Measurements from ENCODE around the gene CSNK1A1. TPM values are rescaled to one million over a fixed set of nuclear protein-coding genes. Genes with fewer than 3 reads are reported as not detected.
A peak's percentile ranks its signal among the peaks of the same experiment; 100 is the strongest.

CSNK1A1 gene
- total RNA-seq, 4 donors from 2014 or later = 159 to 260 (median 184) TPM

DNA sequence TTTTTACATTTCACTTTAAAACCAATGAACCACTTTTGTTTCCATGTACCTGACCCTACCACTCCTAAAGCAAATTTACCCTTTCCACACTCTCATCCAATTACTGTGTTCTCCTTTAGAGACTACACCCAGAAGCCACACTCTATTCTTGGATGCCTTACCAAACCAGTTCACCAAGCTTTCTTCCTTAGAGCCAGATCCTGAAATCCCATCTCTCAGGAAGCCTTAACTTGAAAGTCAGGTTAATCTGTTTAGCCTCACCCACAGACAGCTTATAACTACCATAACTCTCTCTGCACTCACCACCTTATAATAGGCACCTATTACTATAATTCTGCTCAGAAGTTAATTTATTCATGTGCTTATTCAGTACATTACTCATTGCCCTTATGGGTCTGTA is 4.3 kb downstream of the CSNK1A1 start:
- peak overlapping the region; percentile 66 to 99 (median 98) for H3K27ac ChIP-seq
- H3K27me3 ChIP-seq = no peaks in the 10 kb centered on the region
- no peaks in the 10 kb centered on the region for H3K9me3 ChIP-seq
- H3K4me1 ChIP-seq = peaks cover 41 to 70% (median 59%) of the 10 kb centered on the region in 4 donors
- intact Hi-C loops (cut with DNase I; ENCODE audit: low total_unique reads) = no loop called here
- H3K36me3 ChIP-seq = peaks cover 0 to 20% (median 9%) of the 10 kb centered on the region in 4 donors
- H3K4me3 ChIP-seq = peak overlapping the region in 1 of 4 donors; percentile 76
- in situ Hi-C loops (cut with MboI; ENCODE audit: low pct_ligation_motif_present in 1 of 4, low pct_unique_long_range_greater_than_20kb in 1 of 4, low sequenced_read_pairs in 3 of 4) = no loop called here
- no peak for TF ChIP-seq CTCF (IDR thresholded peaks at IDR 0.05)
- peak in 2 of 3 donors; percentile 51 to 52 for TF ChIP-seq POLR2AphosphoS5 (IDR thresholded peaks at IDR 0.05)
- no peak for DNase-seq

DNA sequence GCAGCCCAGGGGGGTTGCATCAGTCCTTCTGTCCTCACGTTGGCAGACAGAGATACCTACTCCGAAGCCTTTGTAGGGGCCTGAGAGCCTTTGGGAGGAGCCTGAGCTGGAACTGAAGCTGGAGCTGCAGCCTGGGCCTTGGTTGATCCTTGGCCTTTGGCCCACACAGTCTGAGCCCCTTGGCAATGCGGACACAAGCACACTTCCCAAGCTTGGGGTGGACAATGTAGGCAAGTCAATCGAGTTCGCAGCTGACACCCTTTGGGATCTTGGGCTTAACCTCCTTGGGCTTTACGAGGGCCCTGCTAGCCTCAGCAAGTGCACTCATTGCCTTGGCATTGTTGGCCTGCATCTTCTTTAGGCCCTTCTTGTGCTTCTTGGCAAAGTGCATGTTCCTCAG is 5.9 kb downstream of the CSNK1A1 start:
- intact Hi-C loops (cut with DNase I; ENCODE audit: low total_unique reads) = no loop called here
- peaks cover 40 to 77% (median 65%) of the 10 kb centered on the region in 4 donors for H3K4me1 ChIP-seq

DNA sequence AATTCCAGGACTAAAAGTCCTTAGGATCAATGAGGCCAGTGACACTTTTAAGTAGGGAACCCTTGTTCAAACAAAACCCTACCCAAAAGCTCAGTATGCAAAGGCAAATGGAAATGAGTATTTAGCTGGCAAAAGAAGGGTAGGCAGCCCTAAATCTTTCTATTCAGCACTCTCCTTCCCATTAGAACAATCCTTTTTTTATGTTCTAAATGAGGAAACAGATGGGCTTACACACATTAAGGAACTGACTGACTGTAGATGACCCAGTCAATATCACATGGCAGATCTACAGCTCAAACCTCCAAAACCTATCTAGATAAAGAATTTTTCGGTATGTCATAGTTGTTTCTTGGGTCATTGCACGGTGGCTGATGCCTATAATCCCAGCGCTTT is 7.2 kb downstream of the CSNK1A1 start:
- peak overlapping the region; percentile 35 to 99 (median 46) for H3K27ac ChIP-seq
- WGBS, 2 donors (ENCODE audit: low coverage in 1 of 2) = 51 to 72% methylated on average over 3 of the region's 3 CpGs
- in situ Hi-C loops (cut with MboI; ENCODE audit: low pct_ligation_motif_present in 1 of 4, low pct_unique_long_range_greater_than_20kb in 1 of 4, low sequenced_read_pairs in 3 of 4) (no loop called here), intact Hi-C loops (cut with DNase I; ENCODE audit: low total_unique reads) (no loop called here)
- no peaks in the 10 kb centered on the region for H3K9me3 ChIP-seq
- peaks cover 44 to 87% (median 67%) of the 10 kb centered on the region in 4 donors for H3K4me1 ChIP-seq
- no peak for DNase-seq
- H3K36me3 ChIP-seq = peaks cover 0 to 20% (median 9%) of the 10 kb centered on the region in 4 donors
- no peak overlapping the region for H3K4me3 ChIP-seq
- H3K27me3 ChIP-seq = no peaks in the 10 kb centered on the region
- TF ChIP-seq EP300 (IDR thresholded peaks at IDR 0.05; ENCODE audit: low read depth) (no peak), POLR2A (IDR thresholded peaks at IDR 0.05) (no peak)

More for the DNA sequence above, 5.9 kb downstream of the CSNK1A1 start:
- Histone ChIP-seq H3K9me3 (no peaks in the 10 kb centered on the region), H3K4me3 (no peak overlapping the region), H3K27me3 (no peaks in the 10 kb centered on the region), H3K36me3 (peaks cover 0 to 20% (median 9%) of the 10 kb centered on the region in 4 donors), H3K27ac (peak overlapping the region in 3 of 4 donors; percentile 35 to 99 (median 66))
- DNase-seq = no peak
- WGBS, 2 donors (ENCODE audit: low coverage in 1 of 2) = 86% methylated on average over 6 of the region's 6 CpGs; no CpG with 5 or more reads in 1 of the 2 donors
- peak in 1 of 3 donors; percentile 21 for TF ChIP-seq POLR2AphosphoS5 (IDR thresholded peaks at IDR 0.05)
- no peak for TF ChIP-seq EP300 (IDR thresholded peaks at IDR 0.05; ENCODE audit: low read depth)
- in situ Hi-C loops (cut with MboI; ENCODE audit: low pct_ligation_motif_present in 1 of 4, low pct_unique_long_range_greater_than_20kb in 1 of 4, low sequenced_read_pairs in 3 of 4) = no loop called here

- Histone ChIP-seq H3K4me1 (peaks cover 39 to 87% (median 63%) of the 10 kb centered on the region in 4 donors), H3K4me3 (no peak overlapping the region), H3K9me3 (no peaks in the 10 kb centered on the region), H3K27ac (peak overlapping the region; percentile 35 to 99 (median 46)), H3K27me3 (no peaks in the 10 kb centered on the region), H3K36me3 (peaks cover 0 to 21% (median 8%) of the 10 kb centered on the region in 4 donors)
- no peak for TF ChIP-seq EP300 (IDR thresholded peaks at IDR 0.05; ENCODE audit: low read depth)
- TF ChIP-seq CTCF (IDR thresholded peaks at IDR 0.05) = no peak
- no peak for TF ChIP-seq POLR2A (IDR thresholded peaks at IDR 0.05)
- TF ChIP-seq POLR2AphosphoS5 (IDR thresholded peaks at IDR 0.05) = no peak
- no peak for DNase-seq
- WGBS, 2 donors (ENCODE audit: low coverage in 1 of 2) = 44 to 50% methylated on average over 2 to 8 of the region's 8 CpGs
- intact Hi-C loops (cut with DNase I; ENCODE audit: low total_unique reads) (no loop called here), in situ Hi-C loops (cut with MboI; ENCODE audit: low pct_ligation_motif_present in 1 of 4, low pct_unique_long_range_greater_than_20kb in 1 of 4, low sequenced_read_pairs in 3 of 4) (no loop called here)
Observed at GRCh38 chr5:149543361-149544027, 7.7 kb downstream of the CSNK1A1 start.

GRCh38 chr5:149541893-149542292 is 9.3 kb downstream of the CSNK1A1 start:
- DNase-seq = no peak
- intact Hi-C loops (cut with DNase I; ENCODE audit: low total_unique reads) (no loop called here), in situ Hi-C loops (cut with MboI; ENCODE audit: low pct_ligation_motif_present in 1 of 4, low pct_unique_long_range_greater_than_20kb in 1 of 4, low sequenced_read_pairs in 3 of 4) (no loop called here)
- no peak for TF ChIP-seq EP300 (IDR thresholded peaks at IDR 0.05; ENCODE audit: low read depth)
- TF ChIP-seq POLR2AphosphoS5 (IDR thresholded peaks at IDR 0.05) = no peak
- TF ChIP-seq CTCF (IDR thresholded peaks at IDR 0.05) = no peak
- no peak for TF ChIP-seq POLR2A (IDR thresholded peaks at IDR 0.05)
- peaks cover 0 to 21% (median 6%) of the 10 kb centered on the region in 4 donors for H3K36me3 ChIP-seq
- 80 to 95% methylated on average over 3 to 6 of the region's 6 CpGs for WGBS, 2 donors (ENCODE audit: low coverage in 1 of 2)
- peaks cover 28 to 83% (median 50%) of the 10 kb centered on the region in 4 donors for H3K4me1 ChIP-seq
- H3K4me3 ChIP-seq = no peak overlapping the region
- no peak overlapping the region for H3K27ac ChIP-seq
- H3K9me3 ChIP-seq = no peaks in the 10 kb centered on the region
- no peaks in the 10 kb centered on the region for H3K27me3 ChIP-seq
